ENCODE results near the gene C11orf16. TPM values are rescaled to one million over a fixed set of nuclear protein-coding genes. Genes with fewer than 3 reads are reported as not detected.
A peak's percentile ranks its signal among the peaks of the same experiment; 100 is the strongest.

The C11orf16 gene
- total RNA-seq, 2 donors from 2014 or later: not detected

- no peak for TF ChIP-seq CTCF (IDR thresholded peaks at IDR 0.05)
- no peak for TF ChIP-seq POLR2AphosphoS5 (IDR thresholded peaks at IDR 0.05)
- no peak for TF ChIP-seq POLR2A (IDR thresholded peaks at IDR 0.05)
- intact Hi-C loops (cut with DNase I): loop anchor here (5.0 kb wide), 1 partner anchor 281 kb away; the partner anchor contains the start of genes RPL27A and TRIM66
- peak overlapping the region in 1 of 2 donors; percentile 87 for H3K4me3 ChIP-seq
- H3K36me3 ChIP-seq: no peaks in the 10 kb centered on the region
- no peaks in the 10 kb centered on the region for H3K4me1 ChIP-seq (replicated peaks)
- no peaks in the 10 kb centered on the region for H3K27me3 ChIP-seq (replicated peaks; ENCODE audit: insufficient read depth)
- 11% methylated on average over 2 of the region's 2 CpGs for WGBS
- DNase-seq (ENCODE audit: low spot score): peak; percentile 19
- H3K27ac ChIP-seq: peak overlapping the region; percentile 91 to 93
- no peaks in the 10 kb centered on the region for H3K9me3 ChIP-seq
Measured at GRCh38 chr11:8962841-8963240, 30.1 kb upstream of the C11orf16 start.

GRCh38 chr11:8961401-8961800, 28.7 kb upstream of the C11orf16 start:
- DNase-seq (ENCODE audit: low spot score): no peak
- Histone ChIP-seq H3K4me1 (replicated peaks) (no peaks in the 10 kb centered on the region), H3K27ac (no peak overlapping the region)

GRCh38 chr11:8959546-8960166, 26.9 kb upstream of the C11orf16 start:
- Histone ChIP-seq H3K9me3 (no peaks in the 10 kb centered on the region), H3K36me3 (no peaks in the 10 kb centered on the region), H3K4me1 (replicated peaks) (no peaks in the 10 kb centered on the region), H3K27ac (peak overlapping the region; percentile 48 to 53), H3K27me3 (replicated peaks; ENCODE audit: insufficient read depth) (no peaks in the 10 kb centered on the region), H3K4me3 (no peak overlapping the region)
- 25% methylated on average over 2 of the region's 2 CpGs for WGBS
- TF ChIP-seq POLR2AphosphoS5 (IDR thresholded peaks at IDR 0.05): peak; percentile 53
- TF ChIP-seq CTCF (IDR thresholded peaks at IDR 0.05): peak in 3 of 4 experiments; percentile 32 to 74 (median 66)
- no peak for TF ChIP-seq POLR2A (IDR thresholded peaks at IDR 0.05)
- DNase-seq (ENCODE audit: low spot score): peak; percentile 40
- intact Hi-C loops (cut with DNase I): loop anchor here (2.0 to 5.0 kb wide), 3 partner anchors 43 to 277 kb away; partner anchors contain the start of genes RPL27A and TRIM66

More at GRCh38 chr11:8961401-8961800, 28.7 kb upstream of the C11orf16 start:
- H3K9me3 ChIP-seq: no peaks in the 10 kb centered on the region
- no peaks in the 10 kb centered on the region for H3K27me3 ChIP-seq (replicated peaks; ENCODE audit: insufficient read depth)
- WGBS: 64% methylated on average over 2 of the region's 2 CpGs
- no peak for TF ChIP-seq POLR2A (IDR thresholded peaks at IDR 0.05)
- TF ChIP-seq CTCF (IDR thresholded peaks at IDR 0.05): no peak
- TF ChIP-seq POLR2AphosphoS5 (IDR thresholded peaks at IDR 0.05): no peak
- no peak overlapping the region for H3K4me3 ChIP-seq
- intact Hi-C loops (cut with DNase I): loop anchor here (5.0 kb wide), 1 partner anchor 279 kb away; the partner anchor contains the start of genes RPL27A and TRIM66
- H3K36me3 ChIP-seq: no peaks in the 10 kb centered on the region

GRCh38 chr11:8956860-8957259, 24.1 kb upstream of the C11orf16 start:
- TF ChIP-seq CTCF (IDR thresholded peaks at IDR 0.05) (no peak), POLR2A (IDR thresholded peaks at IDR 0.05) (no peak), POLR2AphosphoS5 (IDR thresholded peaks at IDR 0.05) (no peak)
- 91% methylated on average over 4 of the region's 4 CpGs for WGBS
- Histone ChIP-seq H3K4me3 (no peak overlapping the region), H3K4me1 (replicated peaks) (no peaks in the 10 kb centered on the region), H3K27ac (no peak overlapping the region), H3K9me3 (no peaks in the 10 kb centered on the region), H3K36me3 (peaks cover 0 to 5% of the 10 kb centered on the region in 2 donors), H3K27me3 (replicated peaks; ENCODE audit: insufficient read depth) (no peaks in the 10 kb centered on the region)
- intact Hi-C loops (cut with DNase I): loop anchor here (5.0 kb wide), 1 partner anchor 130 kb away; no protein-coding TSS in a partner anchor
- no peak for DNase-seq (ENCODE audit: low spot score)

GRCh38 chr11:8948886-8949285, 16.1 kb upstream of the C11orf16 start:
- peaks cover 0 to 5% of the 10 kb centered on the region in 2 donors for H3K36me3 ChIP-seq
- no peaks in the 10 kb centered on the region for H3K27me3 ChIP-seq (replicated peaks; ENCODE audit: insufficient read depth)
- H3K4me3 ChIP-seq: no peak overlapping the region
- intact Hi-C loops (cut with DNase I): no loop called here
- no peak for TF ChIP-seq POLR2A (IDR thresholded peaks at IDR 0.05)
- no peak for TF ChIP-seq POLR2AphosphoS5 (IDR thresholded peaks at IDR 0.05)
- TF ChIP-seq CTCF (IDR thresholded peaks at IDR 0.05): no peak
- H3K9me3 ChIP-seq: no peaks in the 10 kb centered on the region
- 72% methylated on average over 3 of the region's 3 CpGs for WGBS
- DNase-seq (ENCODE audit: low spot score): no peak
- no peak overlapping the region for H3K27ac ChIP-seq
- H3K4me1 ChIP-seq (replicated peaks): no peaks in the 10 kb centered on the region
